Kidney epithelial cell (primary cell): ENCODE measurements around the gene BTRC. TPM values are rescaled to one million over a fixed set of nuclear protein-coding genes. Genes with fewer than 3 reads are reported as not detected.
"Not testable (repeated sequence)": the region's sequence is repeated elsewhere in the genome, so short reads cannot be mapped to it uniquely, and the experiment has no call there.

Experiments used
- DNase-seq: peaks from one replicate; pipeline ENCODE4 v3.0.0-alpha.2; 2010; ENCODE audit warnings: low read depth
- H3K27me3 ChIP-seq: 2 replicates; pipeline ENCODE4 v1.6.0; 2011; ENCODE audit warnings: low read length; ENCODE audit not compliant: control insufficient read depth, insufficient read depth
- H3K36me3 ChIP-seq: 2 replicates; pipeline ENCODE4 v1.5.1; 2011; ENCODE audit warnings: low read length; ENCODE audit not compliant: control insufficient read depth, insufficient read depth
- H3K4me3 ChIP-seq: 2 replicates; pipeline ENCODE4 v1.5.1; 2011; ENCODE audit warnings: low read depth, mild to moderate bottlenecking, control low read depth, low read length
- total RNA-seq: library from RNA; depleted of rRNA; stranded (reverse); fragments of >200 nt; gene quantifications from 2 replicates; pipeline ENCODE4 v1.2.3, GENCODE V29; 2015
- TF ChIP-seq, protein P1 (sequence below): IDR thresholded peaks from 2 replicates; pipeline ENCODE4 v1.5.1; 2011; ENCODE audit warnings: mild to moderate bottlenecking, moderate library complexity, low read length, control low read depth, inconsistent platforms; ENCODE audit not compliant: insufficient read depth, poor library complexity, severe bottlenecking

Gene BTRC
- total RNA-seq, 1 donor from 2014 or later: 10.2 TPM

DNA sequence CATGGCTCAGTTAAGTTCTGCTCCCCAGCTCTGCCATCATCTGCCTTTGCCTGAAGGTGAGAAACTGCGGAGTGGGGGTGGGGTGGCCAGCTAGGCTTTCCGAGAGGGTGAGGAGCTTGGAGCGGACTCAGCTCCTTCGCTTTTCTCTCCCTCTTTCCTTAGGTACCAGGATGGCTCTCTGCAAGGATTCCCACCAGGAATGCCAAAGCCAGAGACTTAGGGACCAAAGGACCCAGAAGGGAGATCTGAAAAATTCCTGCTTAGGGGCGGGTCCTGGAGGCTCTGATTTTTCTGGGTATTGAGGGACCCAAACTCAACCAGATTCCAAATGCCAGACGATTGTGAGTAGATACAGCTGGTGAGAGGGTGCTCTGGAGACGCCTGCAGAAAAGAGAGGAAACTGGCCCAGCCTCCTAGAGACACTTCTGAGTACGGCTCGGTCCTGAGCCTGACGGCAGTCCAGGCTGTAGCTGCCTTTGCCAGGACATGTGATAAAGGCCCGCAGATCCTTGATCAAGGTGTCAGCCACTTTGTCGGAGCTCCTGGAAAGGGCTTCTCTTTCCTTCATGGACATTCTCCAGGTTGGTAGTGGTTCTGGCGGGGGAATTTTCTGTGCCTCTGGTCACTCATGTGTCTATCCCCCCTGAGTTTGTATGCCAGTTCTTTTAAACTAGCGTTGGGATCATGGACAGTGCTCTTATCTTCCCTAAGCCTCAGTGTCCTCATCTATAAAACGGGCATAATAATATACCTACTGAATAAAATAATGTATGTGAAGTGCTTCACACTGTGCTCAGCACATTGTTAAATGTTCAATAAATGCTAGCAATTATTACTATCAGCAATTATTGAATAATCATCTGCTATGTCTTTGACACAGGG, 42.5 kb upstream of the BTRC start:
- Histone ChIP-seq H3K36me3 (no peaks in the 10 kb centered on the region), H3K4me3 (no peak overlapping the region), H3K27me3 (peaks cover 41% of the 10 kb centered on the region)
- TF ChIP-seq, protein P1, sequence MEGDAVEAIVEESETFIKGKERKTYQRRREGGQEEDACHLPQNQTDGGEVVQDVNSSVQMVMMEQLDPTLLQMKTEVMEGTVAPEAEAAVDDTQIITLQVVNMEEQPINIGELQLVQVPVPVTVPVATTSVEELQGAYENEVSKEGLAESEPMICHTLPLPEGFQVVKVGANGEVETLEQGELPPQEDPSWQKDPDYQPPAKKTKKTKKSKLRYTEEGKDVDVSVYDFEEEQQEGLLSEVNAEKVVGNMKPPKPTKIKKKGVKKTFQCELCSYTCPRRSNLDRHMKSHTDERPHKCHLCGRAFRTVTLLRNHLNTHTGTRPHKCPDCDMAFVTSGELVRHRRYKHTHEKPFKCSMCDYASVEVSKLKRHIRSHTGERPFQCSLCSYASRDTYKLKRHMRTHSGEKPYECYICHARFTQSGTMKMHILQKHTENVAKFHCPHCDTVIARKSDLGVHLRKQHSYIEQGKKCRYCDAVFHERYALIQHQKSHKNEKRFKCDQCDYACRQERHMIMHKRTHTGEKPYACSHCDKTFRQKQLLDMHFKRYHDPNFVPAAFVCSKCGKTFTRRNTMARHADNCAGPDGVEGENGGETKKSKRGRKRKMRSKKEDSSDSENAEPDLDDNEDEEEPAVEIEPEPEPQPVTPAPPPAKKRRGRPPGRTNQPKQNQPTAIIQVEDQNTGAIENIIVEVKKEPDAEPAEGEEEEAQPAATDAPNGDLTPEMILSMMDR: no peak
- no peak for DNase-seq

DNA sequence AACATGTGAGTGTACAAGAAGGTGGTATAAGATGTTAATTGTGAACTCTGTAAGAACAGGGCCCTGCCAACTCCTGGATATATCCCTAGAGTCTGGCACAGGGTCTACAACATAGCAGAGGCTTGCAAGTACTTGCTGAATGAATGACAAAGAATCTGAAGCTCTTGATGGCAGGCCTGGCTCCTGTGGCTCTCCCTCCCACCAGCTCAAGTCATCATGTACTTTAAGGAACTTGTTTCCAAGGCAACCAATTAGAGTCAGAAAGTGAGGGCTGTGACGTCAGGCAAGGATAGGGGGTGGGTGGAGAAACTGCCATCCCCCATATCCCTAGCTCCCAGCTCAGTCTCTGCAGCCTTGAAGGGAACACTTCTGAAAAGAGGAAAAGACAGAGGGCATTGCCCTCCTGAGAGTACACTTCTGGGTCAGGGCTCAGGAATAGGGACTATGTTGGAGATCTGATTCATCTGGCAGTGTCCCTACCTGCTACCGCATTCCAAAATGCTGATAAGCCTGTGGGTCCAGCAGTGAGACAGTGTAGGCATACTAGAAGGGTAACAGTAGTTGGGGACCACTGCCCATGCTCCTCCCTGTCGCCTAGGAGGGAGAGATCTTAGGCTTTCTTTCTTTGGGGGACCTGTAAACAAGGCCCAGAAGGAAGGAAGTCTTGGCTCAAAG, 34.6 kb upstream of the BTRC start:
- Histone ChIP-seq H3K36me3 (no peaks in the 10 kb centered on the region), H3K4me3 (no peak overlapping the region), H3K27me3 (peaks cover 22% of the 10 kb centered on the region)
- TF ChIP-seq, protein P1: no peak
- no peak for DNase-seq

DNA sequence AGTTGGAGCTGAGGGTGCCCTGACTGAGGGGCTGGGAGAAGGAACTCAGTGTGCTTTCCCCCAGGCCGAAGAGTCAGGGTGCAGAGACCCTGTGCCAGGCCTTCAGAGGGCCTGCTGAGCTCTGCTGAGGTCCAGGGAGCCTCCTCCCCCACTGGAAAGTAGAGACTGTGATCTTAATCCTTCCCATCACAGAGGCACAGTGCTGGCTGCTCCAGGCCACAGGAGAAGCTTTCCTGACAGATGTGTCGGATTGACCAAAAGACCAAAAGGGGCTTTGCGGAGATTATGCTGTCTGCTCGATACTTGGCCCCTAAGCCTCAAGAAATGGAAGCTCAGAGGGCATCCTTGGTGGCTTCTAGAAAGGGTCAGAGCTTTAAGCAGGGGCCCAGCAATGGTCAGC, 32.9 kb upstream of the BTRC start:
- peaks cover 24% of the 10 kb centered on the region for H3K27me3 ChIP-seq
- no peak for DNase-seq
- TF ChIP-seq, protein P1: no peak
- H3K36me3 ChIP-seq: no peaks in the 10 kb centered on the region
- H3K4me3 ChIP-seq: no peak overlapping the region

DNA sequence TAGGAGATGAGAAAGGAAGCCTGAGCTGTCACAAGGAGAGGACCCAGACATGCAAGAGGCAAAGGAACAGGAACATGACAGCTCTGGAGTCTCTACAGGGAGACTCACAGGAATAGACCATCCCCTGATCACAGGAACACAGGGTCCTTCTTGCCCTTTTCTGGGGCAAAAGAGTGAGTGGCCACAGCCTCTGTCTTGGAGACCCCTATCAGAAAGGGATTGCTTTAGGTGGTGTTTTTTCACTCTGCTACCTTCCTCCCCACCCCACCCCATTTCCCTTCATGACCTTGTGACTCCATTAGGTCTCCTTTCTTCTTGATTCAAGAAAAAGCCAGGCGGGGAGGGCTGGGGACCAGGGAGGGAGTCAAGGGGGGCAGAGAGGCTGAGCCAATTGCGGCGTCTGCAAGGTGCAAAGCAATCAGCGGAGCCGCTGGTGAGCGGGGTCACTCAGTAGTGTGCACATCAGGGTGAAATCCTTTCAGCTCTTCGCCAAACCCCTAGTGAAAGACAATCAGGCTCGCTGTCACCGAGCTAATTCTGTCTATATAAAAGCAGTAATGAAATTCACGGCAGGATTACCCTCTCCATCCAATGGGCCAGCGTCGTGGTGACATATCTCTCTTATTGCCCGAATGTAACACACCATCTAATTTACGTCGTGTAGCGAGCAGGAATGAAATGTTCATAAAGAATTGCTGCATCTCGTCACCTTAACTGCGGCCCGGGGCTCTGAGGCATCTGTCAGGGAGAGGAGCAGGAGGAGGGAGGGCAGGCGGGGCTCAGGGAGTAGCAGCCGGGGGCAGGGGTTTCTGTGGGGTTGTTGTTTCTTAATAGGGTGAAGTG, 31.5 kb upstream of the BTRC start:
- Histone ChIP-seq H3K36me3 (no peaks in the 10 kb centered on the region), H3K4me3 (no peak overlapping the region), H3K27me3 (peaks cover 24% of the 10 kb centered on the region)
- DNase-seq: no peak
- TF ChIP-seq, protein P1: no peak

DNA sequence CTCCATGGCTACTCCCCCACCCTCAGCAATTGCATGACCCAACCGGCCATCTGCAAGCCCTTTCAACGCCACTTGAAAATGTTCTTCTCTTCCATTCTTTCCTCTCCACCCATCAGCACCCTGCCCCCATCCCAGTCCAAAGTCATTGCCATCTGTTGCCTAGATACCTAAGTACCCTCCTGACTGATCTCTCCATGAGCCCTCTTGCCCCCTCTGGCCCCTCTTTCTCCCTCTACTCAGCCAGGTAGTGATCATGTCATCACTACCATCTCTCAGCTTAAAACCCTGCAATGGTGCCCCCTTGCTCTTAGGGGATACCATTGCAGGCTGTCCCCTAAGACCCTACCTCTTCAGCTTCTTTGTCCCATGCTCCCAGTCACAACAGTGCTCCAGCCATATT, 30.5 kb upstream of the BTRC start:
- Histone ChIP-seq H3K4me3 (no peak overlapping the region), H3K27me3 (peaks cover 21% of the 10 kb centered on the region), H3K36me3 (no peaks in the 10 kb centered on the region)
- TF ChIP-seq, protein P1: no peak
- no peak for DNase-seq

DNA sequence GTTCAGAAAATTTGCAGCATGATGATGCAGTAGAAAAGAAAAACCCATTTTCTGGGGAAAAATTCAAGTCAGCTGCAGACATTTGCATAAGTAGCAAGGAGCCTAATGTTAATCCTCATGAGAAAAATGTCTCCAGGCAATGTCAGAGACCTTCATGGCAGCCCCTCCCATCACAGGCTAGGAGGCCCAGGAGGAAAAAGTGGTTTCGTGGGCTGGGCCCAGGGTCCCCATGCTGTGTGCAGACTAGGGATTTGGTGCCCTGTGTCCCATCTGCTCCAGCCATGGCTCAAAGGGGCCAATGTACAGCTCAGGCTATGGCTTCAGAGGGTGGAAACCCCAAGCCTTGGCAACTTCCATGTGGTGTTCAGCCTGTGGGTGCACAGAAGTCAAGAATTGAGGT, 26.5 kb upstream of the BTRC start:
- peaks cover 15% of the 10 kb centered on the region for H3K27me3 ChIP-seq
- H3K36me3 ChIP-seq, DNase-seq, H3K4me3 ChIP-seq: not testable (repeated sequence)
